ENCODE measurements around the gene RAC3. TPM values are rescaled to one million over a fixed set of nuclear protein-coding genes. Genes with fewer than 3 reads are reported as not detected.
A peak's percentile ranks its signal among the peaks of the same experiment; 100 is the strongest.

RAC3 gene
- total RNA-seq, 6 experiments from 2014 or later: 3.4 to 9.0 (median 5.4) TPM

DNA sequence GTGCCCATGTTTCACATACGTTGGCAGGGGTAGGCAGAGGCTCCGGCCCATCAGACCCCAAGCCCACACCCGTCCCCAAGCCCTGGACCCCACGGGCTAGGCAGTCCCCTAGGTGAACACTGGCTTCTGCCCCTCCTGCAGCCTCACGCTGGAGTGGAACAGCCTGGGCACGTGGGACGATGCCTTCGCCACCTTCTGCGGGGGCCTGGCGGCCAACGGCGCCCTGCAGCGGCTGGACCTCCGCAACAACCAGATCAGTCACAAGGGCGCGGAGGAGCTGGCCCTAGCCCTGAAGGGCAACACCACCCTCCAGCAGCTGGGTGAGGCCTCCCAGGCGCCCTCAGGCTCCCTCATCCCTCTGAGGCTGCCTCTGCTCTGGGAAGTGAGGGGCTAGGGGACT lies 6.6 kb upstream of the RAC3 start:
- no peaks in the 10 kb centered on the region for H3K9me3 ChIP-seq
- WGBS (ENCODE audit: insufficient coverage, low coverage, low lambda C conversion rate, missing lambda C conversion rate): no CpG with 5 or more reads among the region's 17 CpGs
- intact Hi-C loops (cut with DNase I): no loop called here
- no peaks in the 10 kb centered on the region for H3K36me3 ChIP-seq
- no peak for TF ChIP-seq POLR2A (IDR thresholded peaks at IDR 0.05)
- TF ChIP-seq, protein P1, sequence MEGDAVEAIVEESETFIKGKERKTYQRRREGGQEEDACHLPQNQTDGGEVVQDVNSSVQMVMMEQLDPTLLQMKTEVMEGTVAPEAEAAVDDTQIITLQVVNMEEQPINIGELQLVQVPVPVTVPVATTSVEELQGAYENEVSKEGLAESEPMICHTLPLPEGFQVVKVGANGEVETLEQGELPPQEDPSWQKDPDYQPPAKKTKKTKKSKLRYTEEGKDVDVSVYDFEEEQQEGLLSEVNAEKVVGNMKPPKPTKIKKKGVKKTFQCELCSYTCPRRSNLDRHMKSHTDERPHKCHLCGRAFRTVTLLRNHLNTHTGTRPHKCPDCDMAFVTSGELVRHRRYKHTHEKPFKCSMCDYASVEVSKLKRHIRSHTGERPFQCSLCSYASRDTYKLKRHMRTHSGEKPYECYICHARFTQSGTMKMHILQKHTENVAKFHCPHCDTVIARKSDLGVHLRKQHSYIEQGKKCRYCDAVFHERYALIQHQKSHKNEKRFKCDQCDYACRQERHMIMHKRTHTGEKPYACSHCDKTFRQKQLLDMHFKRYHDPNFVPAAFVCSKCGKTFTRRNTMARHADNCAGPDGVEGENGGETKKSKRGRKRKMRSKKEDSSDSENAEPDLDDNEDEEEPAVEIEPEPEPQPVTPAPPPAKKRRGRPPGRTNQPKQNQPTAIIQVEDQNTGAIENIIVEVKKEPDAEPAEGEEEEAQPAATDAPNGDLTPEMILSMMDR (IDR thresholded peaks at IDR 0.05): no peak
- no peak overlapping the region for H3K27ac ChIP-seq
- H3K4me1 ChIP-seq: peaks cover 0 to 36% (median 17%) of the 10 kb centered on the region in 4 donors
- no peak overlapping the region for H3K4me3 ChIP-seq
- ATAC-seq (no peak), DNase-seq (no peak)
- no peaks in the 10 kb centered on the region for H3K27me3 ChIP-seq

- H3K9me3 ChIP-seq: no peaks in the 10 kb centered on the region
- ATAC-seq (no peak), DNase-seq (no peak)
- H3K4me3 ChIP-seq: no peak overlapping the region
- peak overlapping the region in 2 of 3 donors; percentile 67 to 80 for H3K27ac ChIP-seq
- TF ChIP-seq, protein P1 (IDR thresholded peaks at IDR 0.05): no peak
- no peak for TF ChIP-seq POLR2A (IDR thresholded peaks at IDR 0.05)
- intact Hi-C loops (cut with DNase I): no loop called here
- no peaks in the 10 kb centered on the region for H3K36me3 ChIP-seq
- H3K4me1 ChIP-seq: peaks cover 0 to 43% (median 20%) of the 10 kb centered on the region in 4 donors
- WGBS (ENCODE audit: insufficient coverage, low coverage, low lambda C conversion rate, missing lambda C conversion rate): 98% methylated on average over 8 of the region's 25 CpGs
- no peaks in the 10 kb centered on the region for H3K27me3 ChIP-seq
These were observed 5.9 kb upstream of the RAC3 start for GRCh38 chr17:82025401-82026107.

DNA sequence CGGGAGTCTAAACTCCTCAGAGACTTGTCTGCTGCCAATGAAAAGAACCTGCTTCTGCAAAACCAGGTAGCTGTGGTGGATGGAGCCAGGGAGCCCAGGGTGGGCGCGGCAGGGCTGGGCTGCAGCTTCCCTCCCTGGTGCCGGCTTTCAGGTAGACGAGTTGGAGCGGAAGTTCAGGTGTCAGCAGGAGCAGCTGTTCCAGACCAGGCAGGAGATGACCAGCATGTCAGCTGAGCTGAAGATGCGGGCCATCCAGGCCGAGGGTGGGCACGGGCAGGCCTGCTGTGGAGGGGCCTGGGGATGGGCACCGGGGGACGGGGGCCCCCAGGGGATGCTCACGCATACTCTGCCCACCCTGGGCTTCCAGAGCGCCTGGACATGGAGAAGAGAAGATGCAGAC lies 3.2 kb upstream of the RAC3 start:
- 86% methylated on average over 1 of the region's 13 CpGs for WGBS (ENCODE audit: insufficient coverage, low coverage, low lambda C conversion rate, missing lambda C conversion rate)
- no peak overlapping the region for H3K4me3 ChIP-seq
- DNase-seq (no peak), ATAC-seq (no peak)
- no peaks in the 10 kb centered on the region for H3K9me3 ChIP-seq
- intact Hi-C loops (cut with DNase I): no loop called here
- TF ChIP-seq, protein P1 (IDR thresholded peaks at IDR 0.05): no peak
- TF ChIP-seq POLR2A (IDR thresholded peaks at IDR 0.05): no peak
- H3K4me1 ChIP-seq: peaks cover 0 to 42% (median 19%) of the 10 kb centered on the region in 4 donors
- no peak overlapping the region for H3K27ac ChIP-seq
- no peaks in the 10 kb centered on the region for H3K27me3 ChIP-seq
- H3K36me3 ChIP-seq: no peaks in the 10 kb centered on the region

- H3K27me3 ChIP-seq: no peaks in the 10 kb centered on the region
- no peaks in the 10 kb centered on the region for H3K36me3 ChIP-seq
- H3K4me1 ChIP-seq: peaks cover 0 to 36% (median 18%) of the 10 kb centered on the region in 4 donors
- WGBS (ENCODE audit: insufficient coverage, low coverage, low lambda C conversion rate, missing lambda C conversion rate): 94% methylated on average over 3 of the region's 9 CpGs
- no peak overlapping the region for H3K27ac ChIP-seq
- DNase-seq (no peak), ATAC-seq (no peak)
- TF ChIP-seq POLR2A (IDR thresholded peaks at IDR 0.05): no peak
- TF ChIP-seq, protein P1 (IDR thresholded peaks at IDR 0.05): no peak
- no peaks in the 10 kb centered on the region for H3K9me3 ChIP-seq
- intact Hi-C loops (cut with DNase I): no loop called here
- no peak overlapping the region for H3K4me3 ChIP-seq
These were observed 2.5 kb upstream of the RAC3 start for GRCh38 chr17:82028966-82029365.

Measured in right lobe of liver (tissue), 6 donors.